Measurements from ENCODE around the gene SCN5A. TPM values are rescaled to one million over a fixed set of nuclear protein-coding genes. Genes with fewer than 3 reads are reported as not detected.

SCN5A gene
- polyA plus RNA-seq (2013, experiment 1 of 2): 2.3 TPM
- polyA plus RNA-seq (2013, experiment 2 of 2): 2.5 TPM

DNA sequence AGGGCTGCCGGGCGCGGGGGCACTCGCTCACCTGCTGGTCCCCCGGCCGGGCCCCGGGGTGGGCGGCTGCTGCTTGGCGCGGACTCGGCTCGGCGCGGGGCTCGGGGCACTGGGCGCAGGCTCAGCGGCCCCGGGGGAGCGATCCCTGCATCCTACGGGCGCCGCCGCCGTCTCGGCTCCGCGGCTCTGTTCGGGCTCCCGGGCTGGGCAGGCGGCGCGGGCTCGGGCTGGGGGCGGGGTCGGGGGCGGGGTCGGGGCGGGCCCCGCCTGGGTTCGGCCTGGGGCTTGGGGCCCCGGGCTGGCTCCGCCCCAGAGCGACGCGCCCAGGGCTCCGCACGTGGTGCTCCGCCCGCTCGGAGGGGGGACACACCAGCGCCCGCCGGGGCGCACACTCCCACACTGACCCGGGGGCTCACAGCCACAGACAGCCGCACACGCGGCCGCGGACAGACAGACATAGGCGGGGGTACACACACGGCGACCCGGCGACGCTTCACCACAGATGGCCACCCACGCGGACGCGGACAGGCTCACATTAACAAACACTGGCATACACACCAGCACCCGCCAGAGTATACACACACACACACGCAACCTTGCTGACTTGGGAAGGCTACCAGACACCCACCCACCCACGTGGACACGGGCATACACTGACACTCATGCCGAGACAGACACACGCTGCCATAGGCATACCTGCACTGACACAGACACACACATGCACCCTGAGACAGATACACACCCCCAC is at the start of gene SCN5A:
Gene SCN5A (minus strand): TSS at position 188 of the 748 bp plus-strand sequence. CDS start 16,380 bp downstream, outside the sequence.
- Histone ChIP-seq H2BK120ac (ENCODE audit: low read depth, low read length) (no peak within 1 kb of the TSS), H2BK5ac (ENCODE audit: low read length) (no peak within 1 kb of the TSS), H3K4me2 (ENCODE audit: low read length) (peak within 1 kb of the TSS; percentile 74), H3K27ac (ENCODE audit: low read depth, low read length) (no peak within 1 kb of the TSS), H3K4me1 (ENCODE audit: control insufficient read depth, low read depth, low read length) (no peaks in the 10 kb centered on the region), H3K79me1 (ENCODE audit: low read length) (no peaks in the 10 kb centered on the region), H3K27me3 (ENCODE audit: insufficient read depth, low read length, poor library complexity) (peaks cover 3% of the 10 kb centered on the region), H3K36me3 (ENCODE audit: control insufficient read depth, insufficient read depth, low read length) (no peaks in the 10 kb centered on the region), H3K4me3 (ENCODE audit: low read length) (peak within 1 kb of the TSS; percentile 58), H3K9ac (ENCODE audit: low read length) (peak within 1 kb of the TSS; percentile 79), H4K5ac (ENCODE audit: low read length) (no peak within 1 kb of the TSS), H3K18ac (ENCODE audit: low read length) (peak within 1 kb of the TSS; percentile 47), H3K56ac (ENCODE audit: low read length) (peak within 1 kb of the TSS; percentile 82), H2BK15ac (replicated peaks; ENCODE audit: low read depth) (no peak within 1 kb of the TSS), H3K23ac (ENCODE audit: low read length) (peak within 1 kb of the TSS; percentile 37), H3K4ac (ENCODE audit: low read depth, low read length) (no peak within 1 kb of the TSS), H4K8ac (ENCODE audit: low read depth, low read length) (no peak within 1 kb of the TSS), H2AK5ac (ENCODE audit: low read length) (no peak within 1 kb of the TSS), H3K79me2 (ENCODE audit: control insufficient read depth, insufficient read depth, low read length) (no peaks in the 10 kb centered on the region)
- DNase-seq: peak; percentile 54
- WGBS (ENCODE audit: extremely low coverage, insufficient coverage, low lambda C conversion rate): no CpG with 5 or more reads among the region's 76 CpGs

DNA sequence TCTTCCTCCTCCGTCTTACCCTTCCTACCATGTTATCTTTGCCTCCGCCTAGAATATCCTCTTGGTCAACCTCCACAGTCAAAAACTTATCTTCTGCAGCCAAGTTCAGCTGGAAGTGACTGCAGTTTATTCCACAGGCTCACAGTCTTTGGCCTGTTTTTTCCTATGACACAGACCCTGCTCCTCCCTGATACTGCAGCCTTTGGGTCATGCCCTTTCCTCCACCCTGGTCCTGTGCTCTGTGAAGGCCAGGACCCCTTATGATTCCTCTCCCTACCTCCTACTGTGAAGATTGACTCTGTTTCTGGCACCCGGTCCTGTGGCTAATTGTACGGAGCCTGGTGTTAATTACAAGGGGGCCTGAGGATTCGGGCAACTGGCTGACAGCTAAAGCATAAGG is 49.3 kb upstream of the SCN5A start:
- Histone ChIP-seq H3K79me1 (ENCODE audit: low read length) (no peaks in the 10 kb centered on the region), H2BK120ac (ENCODE audit: low read depth, low read length) (no peak overlapping the region), H3K23ac (ENCODE audit: low read length) (no peak overlapping the region), H4K5ac (ENCODE audit: low read length) (no peak overlapping the region), H3K18ac (ENCODE audit: low read length) (no peak overlapping the region), H3K27me3 (ENCODE audit: insufficient read depth, low read length, poor library complexity) (no peaks in the 10 kb centered on the region), H3K36me3 (ENCODE audit: control insufficient read depth, insufficient read depth, low read length) (no peaks in the 10 kb centered on the region), H2AK5ac (ENCODE audit: low read length) (no peak overlapping the region), H3K79me2 (ENCODE audit: control insufficient read depth, insufficient read depth, low read length) (no peaks in the 10 kb centered on the region), H3K27ac (ENCODE audit: low read depth, low read length) (no peak overlapping the region), H2BK5ac (ENCODE audit: low read length) (no peak overlapping the region), H3K9ac (ENCODE audit: low read length) (no peak overlapping the region), H3K4me1 (ENCODE audit: control insufficient read depth, low read depth, low read length) (no peaks in the 10 kb centered on the region), H2BK15ac (replicated peaks; ENCODE audit: low read depth) (no peak overlapping the region), H3K4ac (ENCODE audit: low read depth, low read length) (no peak overlapping the region), H3K56ac (ENCODE audit: low read length) (no peak overlapping the region), H3K4me3 (ENCODE audit: low read length) (no peak overlapping the region), H4K8ac (ENCODE audit: low read depth, low read length) (no peak overlapping the region), H3K4me2 (ENCODE audit: low read length) (no peak overlapping the region)
- no CpG with 5 or more reads among the region's 5 CpGs for WGBS (ENCODE audit: extremely low coverage, insufficient coverage, low lambda C conversion rate)
- no peak for DNase-seq

DNA sequence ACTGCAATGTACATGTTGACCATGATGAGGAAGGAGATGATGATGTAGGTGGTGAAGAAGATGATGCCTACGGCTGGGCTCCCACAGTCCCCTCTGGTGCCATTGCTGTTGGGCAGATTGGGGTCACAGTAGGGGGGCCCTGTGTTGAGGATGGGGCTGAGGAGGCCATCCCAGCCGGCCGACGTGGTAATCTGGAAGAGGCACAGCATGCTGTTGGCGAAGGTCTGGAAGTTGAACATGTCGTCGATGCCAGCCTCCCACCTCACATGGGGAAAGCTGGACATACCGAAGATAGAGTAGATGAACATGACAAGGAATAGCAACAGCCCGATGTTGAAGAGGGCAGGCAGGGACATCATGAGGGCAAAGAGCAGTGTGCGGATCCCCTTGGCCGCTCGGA is 48.6 kb upstream of the SCN5A start:
- no peak overlapping the region for H3K9ac ChIP-seq (ENCODE audit: low read length)
- no peaks in the 10 kb centered on the region for H3K27me3 ChIP-seq (ENCODE audit: insufficient read depth, low read length, poor library complexity)
- no peak overlapping the region for H3K4me3 ChIP-seq (ENCODE audit: low read length)
- no peak overlapping the region for H2AK5ac ChIP-seq (ENCODE audit: low read length)
- no peak overlapping the region for H3K18ac ChIP-seq (ENCODE audit: low read length)
- H3K36me3 ChIP-seq (ENCODE audit: control insufficient read depth, insufficient read depth, low read length): no peaks in the 10 kb centered on the region
- H2BK120ac ChIP-seq (ENCODE audit: low read depth, low read length): no peak overlapping the region
- no peak overlapping the region for H3K27ac ChIP-seq (ENCODE audit: low read depth, low read length)
- no peak overlapping the region for H2BK15ac ChIP-seq (replicated peaks; ENCODE audit: low read depth)
- no peak overlapping the region for H4K5ac ChIP-seq (ENCODE audit: low read length)
- no peak overlapping the region for H3K23ac ChIP-seq (ENCODE audit: low read length)
- no peaks in the 10 kb centered on the region for H3K79me2 ChIP-seq (ENCODE audit: control insufficient read depth, insufficient read depth, low read length)
- H3K56ac ChIP-seq (ENCODE audit: low read length): no peak overlapping the region
- WGBS (ENCODE audit: extremely low coverage, insufficient coverage, low lambda C conversion rate): no CpG with 5 or more reads among the region's 12 CpGs
- no peak for DNase-seq
- H2BK5ac ChIP-seq (ENCODE audit: low read length): no peak overlapping the region
- no peaks in the 10 kb centered on the region for H3K79me1 ChIP-seq (ENCODE audit: low read length)
- no peak overlapping the region for H4K8ac ChIP-seq (ENCODE audit: low read depth, low read length)
- H3K4me1 ChIP-seq (ENCODE audit: control insufficient read depth, low read depth, low read length): no peaks in the 10 kb centered on the region
- no peak overlapping the region for H3K4ac ChIP-seq (ENCODE audit: low read depth, low read length)
- no peak overlapping the region for H3K4me2 ChIP-seq (ENCODE audit: low read length)

DNA sequence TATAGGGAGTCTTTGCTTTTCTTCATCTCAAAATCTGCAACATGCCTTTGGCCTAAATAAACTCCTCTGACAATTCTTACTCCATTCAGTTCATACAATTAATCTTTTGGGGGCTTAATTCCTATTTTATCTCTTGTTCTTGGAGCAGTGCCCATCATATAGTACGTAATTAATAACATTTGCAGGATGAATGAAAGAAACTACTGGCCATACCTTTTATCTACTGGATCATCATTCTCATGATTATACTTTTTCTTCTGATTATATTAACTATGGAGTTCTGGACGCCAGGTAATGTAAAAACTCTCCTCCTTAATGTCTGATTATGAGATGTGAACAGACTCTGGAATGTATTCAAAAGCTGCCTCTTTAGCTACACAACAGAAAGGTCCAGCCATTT is 46.5 kb upstream of the SCN5A start:
- H3K23ac ChIP-seq (ENCODE audit: low read length): no peak overlapping the region
- WGBS (ENCODE audit: extremely low coverage, insufficient coverage, low lambda C conversion rate): no CpG with 5 or more reads among the region's 2 CpGs
- H3K79me2 ChIP-seq (ENCODE audit: control insufficient read depth, insufficient read depth, low read length): no peaks in the 10 kb centered on the region
- no peak overlapping the region for H3K4me2 ChIP-seq (ENCODE audit: low read length)
- no peak overlapping the region for H3K4me3 ChIP-seq (ENCODE audit: low read length)
- H4K5ac ChIP-seq (ENCODE audit: low read length): no peak overlapping the region
- H3K18ac ChIP-seq (ENCODE audit: low read length): no peak overlapping the region
- no peaks in the 10 kb centered on the region for H3K4me1 ChIP-seq (ENCODE audit: control insufficient read depth, low read depth, low read length)
- no peak overlapping the region for H4K8ac ChIP-seq (ENCODE audit: low read depth, low read length)
- no peak for DNase-seq
- no peak overlapping the region for H3K27ac ChIP-seq (ENCODE audit: low read depth, low read length)
- H3K79me1 ChIP-seq (ENCODE audit: low read length): no peaks in the 10 kb centered on the region
- no peak overlapping the region for H2BK15ac ChIP-seq (replicated peaks; ENCODE audit: low read depth)
- H2BK120ac ChIP-seq (ENCODE audit: low read depth, low read length): no peak overlapping the region
- H3K56ac ChIP-seq (ENCODE audit: low read length): no peak overlapping the region
- H2AK5ac ChIP-seq (ENCODE audit: low read length): no peak overlapping the region
- H3K9ac ChIP-seq (ENCODE audit: low read length): no peak overlapping the region
- H2BK5ac ChIP-seq (ENCODE audit: low read length): no peak overlapping the region
- no peak overlapping the region for H3K4ac ChIP-seq (ENCODE audit: low read depth, low read length)
- H3K27me3 ChIP-seq (ENCODE audit: insufficient read depth, low read length, poor library complexity): no peaks in the 10 kb centered on the region
- H3K36me3 ChIP-seq (ENCODE audit: control insufficient read depth, insufficient read depth, low read length): no peaks in the 10 kb centered on the region

DNA sequence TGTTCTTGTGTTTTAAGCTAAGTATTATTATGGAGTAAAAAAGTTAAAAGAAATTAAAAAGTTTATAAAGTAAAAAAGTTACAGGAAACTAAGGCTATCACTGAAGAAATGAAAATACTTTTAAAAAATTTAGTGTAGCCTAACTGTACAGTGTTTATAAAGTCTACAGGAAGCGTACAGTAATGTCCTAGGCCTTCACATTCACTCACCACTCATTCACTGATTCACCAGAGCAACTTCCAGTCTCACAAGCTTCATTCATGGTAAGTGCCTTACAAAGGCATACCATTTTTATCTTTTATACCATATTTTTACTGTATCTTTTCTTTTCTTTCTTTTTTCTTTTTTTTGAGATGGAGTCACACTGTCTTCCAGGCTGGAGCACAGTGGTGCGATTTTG is 40.7 kb upstream of the SCN5A start:
- no peaks in the 10 kb centered on the region for H3K36me3 ChIP-seq (ENCODE audit: control insufficient read depth, insufficient read depth, low read length)
- H3K9ac ChIP-seq (ENCODE audit: low read length): no peak overlapping the region
- no peak overlapping the region for H3K23ac ChIP-seq (ENCODE audit: low read length)
- no peak overlapping the region for H3K4me3 ChIP-seq (ENCODE audit: low read length)
- H3K4me1 ChIP-seq (ENCODE audit: control insufficient read depth, low read depth, low read length): no peaks in the 10 kb centered on the region
- no peak overlapping the region for H3K18ac ChIP-seq (ENCODE audit: low read length)
- no peak overlapping the region for H4K5ac ChIP-seq (ENCODE audit: low read length)
- no peak overlapping the region for H4K8ac ChIP-seq (ENCODE audit: low read depth, low read length)
- no peak overlapping the region for H3K4me2 ChIP-seq (ENCODE audit: low read length)
- DNase-seq: no peak
- H3K27ac ChIP-seq (ENCODE audit: low read depth, low read length): no peak overlapping the region
- no CpG with 5 or more reads among the region's 2 CpGs for WGBS (ENCODE audit: extremely low coverage, insufficient coverage, low lambda C conversion rate)
- H3K27me3 ChIP-seq (ENCODE audit: insufficient read depth, low read length, poor library complexity): no peaks in the 10 kb centered on the region
- no peak overlapping the region for H2BK120ac ChIP-seq (ENCODE audit: low read depth, low read length)
- H3K79me2 ChIP-seq (ENCODE audit: control insufficient read depth, insufficient read depth, low read length): no peaks in the 10 kb centered on the region
- no peak overlapping the region for H2BK15ac ChIP-seq (replicated peaks; ENCODE audit: low read depth)
- H3K79me1 ChIP-seq (ENCODE audit: low read length): no peaks in the 10 kb centered on the region
- H3K56ac ChIP-seq (ENCODE audit: low read length): no peak overlapping the region
- no peak overlapping the region for H3K4ac ChIP-seq (ENCODE audit: low read depth, low read length)
- H2BK5ac ChIP-seq (ENCODE audit: low read length): no peak overlapping the region
- H2AK5ac ChIP-seq (ENCODE audit: low read length): no peak overlapping the region

DNA sequence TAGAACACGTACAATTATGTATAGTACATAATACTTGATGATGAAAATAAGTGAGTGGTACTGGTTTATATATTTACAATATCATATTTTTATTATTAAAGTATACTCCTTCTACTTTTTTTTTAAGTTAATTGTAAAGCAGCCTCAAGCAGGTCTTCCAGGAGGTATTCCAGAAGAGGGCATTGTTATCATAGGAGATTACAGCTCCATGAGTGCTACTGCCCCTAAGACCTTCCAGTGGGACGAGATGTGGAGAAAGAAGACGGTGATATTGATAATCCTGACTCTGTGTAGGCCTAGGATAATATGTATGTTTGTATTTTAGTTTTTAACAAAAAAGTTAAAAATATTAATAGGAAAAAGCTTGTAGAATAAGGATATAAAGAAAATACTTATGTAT is 40.3 kb upstream of the SCN5A start:
- no peak overlapping the region for H2AK5ac ChIP-seq (ENCODE audit: low read length)
- no peaks in the 10 kb centered on the region for H3K36me3 ChIP-seq (ENCODE audit: control insufficient read depth, insufficient read depth, low read length)
- no peak overlapping the region for H2BK120ac ChIP-seq (ENCODE audit: low read depth, low read length)
- no peak overlapping the region for H4K8ac ChIP-seq (ENCODE audit: low read depth, low read length)
- no peak overlapping the region for H3K9ac ChIP-seq (ENCODE audit: low read length)
- no peaks in the 10 kb centered on the region for H3K4me1 ChIP-seq (ENCODE audit: control insufficient read depth, low read depth, low read length)
- no peaks in the 10 kb centered on the region for H3K79me2 ChIP-seq (ENCODE audit: control insufficient read depth, insufficient read depth, low read length)
- no peak overlapping the region for H3K4me3 ChIP-seq (ENCODE audit: low read length)
- H3K4me2 ChIP-seq (ENCODE audit: low read length): no peak overlapping the region
- H3K56ac ChIP-seq (ENCODE audit: low read length): no peak overlapping the region
- no peak overlapping the region for H2BK5ac ChIP-seq (ENCODE audit: low read length)
- no peak overlapping the region for H3K27ac ChIP-seq (ENCODE audit: low read depth, low read length)
- no peak for DNase-seq
- H2BK15ac ChIP-seq (replicated peaks; ENCODE audit: low read depth): no peak overlapping the region
- WGBS (ENCODE audit: extremely low coverage, insufficient coverage, low lambda C conversion rate): no CpG with 5 or more reads among the region's 3 CpGs
- H3K79me1 ChIP-seq (ENCODE audit: low read length): no peaks in the 10 kb centered on the region
- H4K5ac ChIP-seq (ENCODE audit: low read length): no peak overlapping the region
- H3K18ac ChIP-seq (ENCODE audit: low read length): no peak overlapping the region
- H3K23ac ChIP-seq (ENCODE audit: low read length): no peak overlapping the region
- no peaks in the 10 kb centered on the region for H3K27me3 ChIP-seq (ENCODE audit: insufficient read depth, low read length, poor library complexity)
- no peak overlapping the region for H3K4ac ChIP-seq (ENCODE audit: low read depth, low read length)
